ENCODE data around the gene CDHR2.

The CDHR2 gene

DNA sequence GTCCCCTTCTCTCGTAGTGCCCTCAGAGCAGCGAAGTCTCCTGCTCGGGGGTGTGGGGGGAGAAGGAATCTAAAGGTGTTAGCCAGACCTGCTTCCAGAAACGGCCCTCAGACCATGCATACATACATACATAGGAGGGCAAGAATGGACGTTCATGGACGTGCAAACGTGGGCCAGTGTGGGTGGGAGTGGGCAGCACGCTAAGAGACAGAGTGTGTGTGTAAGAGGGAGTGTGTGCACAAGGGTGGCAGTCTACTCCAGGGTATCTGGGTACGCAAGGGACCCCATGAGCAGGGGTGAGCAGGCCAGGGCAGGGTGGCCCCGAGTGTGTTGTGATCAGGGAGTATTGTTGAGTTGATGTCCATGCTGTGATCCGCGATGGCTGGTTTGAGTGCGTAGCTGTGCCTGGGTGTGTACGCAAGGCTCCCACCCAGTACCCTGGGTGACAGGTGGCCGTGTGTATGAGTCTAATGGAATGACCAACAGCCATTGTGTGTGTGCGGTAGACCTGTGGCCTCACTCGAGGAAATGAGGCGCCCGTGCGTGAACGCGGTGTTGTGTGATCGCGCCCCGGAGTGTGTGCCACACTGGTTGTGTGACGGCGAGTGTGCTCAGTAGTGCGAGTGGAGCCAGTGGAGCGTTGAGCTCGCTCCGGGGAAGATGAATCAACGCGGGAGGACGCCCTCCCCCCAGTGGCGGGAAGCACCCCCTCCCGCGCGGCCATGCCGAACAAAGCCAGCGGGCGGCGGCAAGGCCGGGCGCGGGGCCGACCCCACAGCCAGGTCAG is 60.0 kb downstream of the CDHR2 start:
- peak overlapping the region; percentile 48 for H3K4me3 ChIP-seq (ENCODE audit: low read length)
- DNase-seq (ENCODE audit: low read depth, low spot score) = no peak

DNA sequence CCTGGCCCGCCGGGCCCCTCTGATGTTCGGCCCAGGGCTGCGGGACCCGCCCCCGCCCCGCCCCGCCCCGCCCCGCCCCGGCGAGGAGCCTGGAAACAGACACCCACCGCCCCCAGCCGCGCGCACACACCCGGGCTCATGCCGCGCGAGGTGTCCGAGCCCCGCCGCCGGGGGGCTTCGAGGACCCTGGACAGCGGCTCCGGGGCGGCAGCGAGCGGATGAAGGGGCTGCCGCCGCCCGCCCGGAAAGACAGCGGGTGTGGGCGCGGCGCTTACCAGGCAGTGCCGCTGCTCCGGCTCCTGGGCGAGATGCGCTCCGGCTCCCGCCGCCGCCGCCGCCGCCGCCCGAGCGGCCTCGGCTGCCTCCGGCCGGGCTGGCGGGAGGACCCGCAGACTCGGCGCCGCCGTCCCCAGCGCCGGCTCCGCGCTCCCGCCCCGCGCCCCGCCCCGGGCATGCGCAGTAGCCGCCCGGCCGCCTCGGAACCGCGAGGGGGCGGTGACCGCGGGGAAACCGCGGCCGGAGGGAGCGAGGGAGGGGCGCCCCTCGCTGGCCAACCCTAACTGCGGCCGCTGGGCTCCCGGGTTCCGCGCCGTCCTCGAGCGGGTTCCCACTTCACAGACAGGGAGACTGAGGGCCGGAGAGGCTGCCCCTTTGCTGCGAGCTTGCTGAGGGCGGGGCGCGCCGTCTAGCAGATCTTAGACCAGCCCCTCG is 60.7 kb downstream of the CDHR2 start, which contains the start of gene GPRIN1:
Gene GPRIN1, minus strand, starts transcription at position 433 of the 711 bp plus-strand sequence. CDS start 10,322 bp downstream, outside the sequence.
- peak within 1 kb of the TSS; percentile 55 for H3K4me3 ChIP-seq (ENCODE audit: low read length)
- no peak for DNase-seq (ENCODE audit: low read depth, low spot score)

DNA sequence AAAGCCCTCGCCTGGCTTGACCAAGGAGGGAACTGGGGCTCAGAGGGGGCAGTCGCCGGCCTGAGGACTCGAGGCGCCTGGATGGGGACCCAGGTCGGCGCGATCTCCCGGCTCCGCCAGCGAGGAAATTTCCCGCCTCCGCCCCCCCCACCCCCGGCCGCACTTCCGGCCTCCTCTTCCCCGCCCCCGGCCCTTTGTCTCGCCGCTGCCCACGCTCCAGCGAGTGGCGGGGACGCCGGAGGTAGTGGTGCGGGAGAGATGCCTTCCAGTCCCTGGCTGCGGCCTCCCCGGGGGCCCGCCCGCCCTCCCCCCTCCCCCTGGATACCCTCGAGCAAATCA is 61.3 kb downstream of the CDHR2 start:
- H3K4me3 ChIP-seq (ENCODE audit: low read length) = peak overlapping the region; percentile 55
- no peak for DNase-seq (ENCODE audit: low read depth, low spot score)

GRCh38 chr5:176611435-176611834 is 62.3 kb downstream of the CDHR2 start:
- DNase-seq (ENCODE audit: low read depth, low spot score) = peak; percentile 43
- H3K4me3 ChIP-seq (ENCODE audit: low read length) = no peak overlapping the region

GRCh38 chr5:176612008-176612407 is 62.9 kb downstream of the CDHR2 start:
- H3K4me3 ChIP-seq (ENCODE audit: low read length) = no peak overlapping the region
- no peak for DNase-seq (ENCODE audit: low read depth, low spot score)

DNA sequence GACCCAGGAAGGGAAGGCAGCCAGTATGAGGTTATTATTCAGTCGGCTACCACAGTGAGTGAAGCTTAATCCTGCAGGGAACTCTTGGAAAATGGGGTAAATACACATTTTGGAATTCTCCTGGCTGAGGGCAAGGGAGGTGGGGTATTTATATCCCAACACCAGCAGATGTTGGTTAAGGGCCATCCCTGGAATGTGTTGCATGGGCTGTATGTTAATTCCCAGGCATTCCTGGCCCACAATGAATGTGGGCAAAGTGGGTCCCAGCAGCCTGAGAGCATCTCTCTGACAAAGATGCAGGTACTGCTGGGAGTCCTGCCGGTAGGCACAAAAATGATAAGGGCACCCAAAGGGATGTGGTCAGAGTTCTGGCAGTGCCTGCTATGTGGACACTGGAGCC is 63.7 kb downstream of the CDHR2 start:
- no peak for DNase-seq (ENCODE audit: low read depth, low spot score)
- no peak overlapping the region for H3K4me3 ChIP-seq (ENCODE audit: low read length)

DNA sequence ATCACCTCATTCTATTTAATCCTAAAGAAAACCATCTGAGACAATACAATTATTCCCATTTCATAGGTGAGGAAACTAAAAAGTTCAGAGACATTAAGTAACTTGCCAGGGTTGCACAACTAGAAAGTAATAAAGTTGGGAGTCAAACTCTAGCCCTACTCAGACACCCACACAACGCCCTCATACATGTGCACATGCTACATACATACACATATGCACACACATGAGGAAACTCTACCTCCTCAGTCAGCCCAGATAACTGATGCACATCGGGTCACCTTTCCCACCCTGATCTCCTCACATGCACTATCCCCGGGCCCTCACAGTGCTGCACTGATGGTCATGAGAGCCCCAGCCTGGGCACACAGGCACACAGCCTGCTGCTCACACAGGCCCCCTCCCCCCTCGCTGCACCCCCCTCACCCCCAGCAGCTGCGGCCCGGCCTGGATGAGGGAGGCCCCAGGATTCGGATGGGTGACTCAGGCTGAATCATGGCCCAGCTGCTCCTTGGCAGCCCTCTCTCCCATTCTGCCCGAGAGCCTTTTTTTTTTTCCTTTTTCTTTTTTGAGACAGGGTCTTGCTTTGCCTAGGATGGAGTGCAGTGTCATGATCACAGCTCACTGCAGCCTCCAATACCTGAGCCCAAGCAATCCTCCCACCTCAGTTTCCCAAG is 65.8 kb downstream of the CDHR2 start:
- DNase-seq (ENCODE audit: low read depth, low spot score) = no peak
- no peak overlapping the region for H3K4me3 ChIP-seq (ENCODE audit: low read length)

DNA sequence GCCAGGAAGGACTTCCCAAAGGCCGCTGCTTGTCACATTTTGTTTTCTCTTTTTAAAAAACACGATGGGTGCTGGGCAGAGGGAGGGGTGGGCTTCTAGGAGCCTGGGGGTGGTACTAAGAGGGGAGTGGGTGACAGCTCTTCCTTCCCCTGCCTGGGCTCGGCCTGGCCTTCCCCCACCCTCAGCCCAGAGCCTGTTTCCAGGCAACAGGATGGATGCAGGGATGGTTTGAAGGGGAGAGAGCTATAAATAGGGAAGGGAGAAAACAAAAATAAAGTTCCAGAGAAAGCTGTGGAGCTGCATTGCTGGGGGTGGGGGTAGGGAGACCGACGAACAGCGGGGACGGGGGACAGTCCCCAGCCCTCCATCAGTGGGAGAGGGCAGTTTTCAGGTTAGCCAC is 67.4 kb downstream of the CDHR2 start:
- H3K4me3 ChIP-seq (ENCODE audit: low read length) = no peak overlapping the region
- DNase-seq (ENCODE audit: low read depth, low spot score) = no peak

DNA sequence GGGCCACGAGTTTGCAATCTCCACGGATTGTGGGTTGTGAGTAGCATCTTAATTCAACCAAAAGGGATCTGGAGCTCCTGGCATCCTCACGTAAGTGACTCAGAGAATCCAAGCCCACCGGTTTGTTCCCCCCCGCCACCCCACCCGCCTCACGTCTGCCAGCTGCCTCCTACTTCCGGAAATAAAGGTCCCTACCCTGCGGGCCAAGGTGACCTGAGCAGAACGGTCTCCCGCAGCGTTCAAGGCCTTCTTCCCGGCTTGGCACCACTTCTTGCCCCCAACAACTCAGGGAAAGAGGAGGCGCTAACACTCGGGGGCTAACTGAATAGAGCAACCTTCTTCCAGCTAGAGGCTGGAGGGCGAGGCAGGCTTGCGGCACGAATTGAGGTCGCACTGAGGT is 69.6 kb downstream of the CDHR2 start:
- no peak for DNase-seq (ENCODE audit: low read depth, low spot score)
- no peak overlapping the region for H3K4me3 ChIP-seq (ENCODE audit: low read length)

DNA sequence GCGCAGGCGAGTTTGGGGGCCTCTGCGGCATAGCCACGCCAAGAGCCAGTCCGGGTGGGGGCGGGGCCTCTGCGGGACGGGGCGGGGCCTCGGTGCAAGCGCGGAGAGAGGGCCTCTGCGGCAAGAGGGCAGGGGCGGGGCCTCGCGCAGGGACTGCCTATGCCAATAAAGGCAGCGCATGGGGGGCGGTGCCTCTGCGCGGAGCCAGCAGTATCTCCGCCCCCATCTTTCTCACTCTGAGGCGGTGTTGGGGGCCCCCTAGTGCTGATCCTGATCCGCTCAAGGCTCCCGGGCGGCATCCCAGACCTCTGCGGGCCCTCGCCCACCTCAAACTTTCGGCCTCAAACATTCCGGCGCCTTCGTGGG is 70.0 kb downstream of the CDHR2 start:
- DNase-seq (ENCODE audit: low read depth, low spot score) = no peak
- H3K4me3 ChIP-seq (ENCODE audit: low read length) = no peak overlapping the region

DNA sequence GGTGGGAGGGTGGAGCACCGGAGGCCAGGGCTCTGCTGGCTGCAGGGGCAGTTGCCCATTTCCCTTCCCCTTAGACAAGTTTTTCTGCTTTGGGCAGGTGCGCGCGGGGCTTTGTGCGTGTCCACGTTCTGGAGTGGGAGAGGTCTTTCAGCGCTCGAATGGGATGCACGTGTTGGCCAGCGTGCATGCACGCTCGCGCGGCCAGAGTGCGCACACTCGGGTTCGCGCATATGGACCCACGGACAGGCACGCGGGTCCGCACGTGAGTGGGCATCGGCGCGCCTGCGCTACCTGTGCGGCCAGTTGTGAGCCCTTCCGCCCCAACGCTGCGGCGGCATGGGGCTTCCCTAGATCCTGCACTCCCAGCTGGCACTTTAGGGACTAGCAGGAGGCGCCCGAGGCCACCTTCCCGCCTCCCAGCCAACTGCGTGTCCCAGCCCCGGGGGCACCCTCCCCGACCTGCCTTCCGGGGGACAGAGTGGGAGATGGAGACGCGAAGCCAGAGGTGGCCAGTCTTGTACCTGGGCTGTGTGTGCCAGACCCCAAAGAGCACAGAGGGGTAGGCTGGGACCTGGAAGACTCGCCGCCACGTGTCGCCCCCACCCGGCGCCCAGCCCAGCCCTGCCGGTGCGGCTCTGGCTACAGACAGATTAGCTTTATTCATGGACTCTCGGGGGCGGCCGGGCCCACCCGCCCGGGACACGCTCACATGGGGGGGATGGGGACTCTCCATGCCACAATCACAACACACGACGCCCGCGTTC is 70.6 kb downstream of the CDHR2 start:
- H3K4me3 ChIP-seq (ENCODE audit: low read length) = no peak overlapping the region
- no peak for DNase-seq (ENCODE audit: low read depth, low spot score)

GRCh38 chr5:176620333-176620981 is 71.3 kb downstream of the CDHR2 start:
- H3K4me3 ChIP-seq (ENCODE audit: low read length) = no peak overlapping the region
- DNase-seq (ENCODE audit: low read depth, low spot score) = no peak

- no peak overlapping the region for H3K4me3 ChIP-seq (ENCODE audit: low read length)
- no peak for DNase-seq (ENCODE audit: low read depth, low spot score)
These were observed 72.5 kb downstream of the CDHR2 start for GRCh38 chr5:176621661-176622079.

DNA sequence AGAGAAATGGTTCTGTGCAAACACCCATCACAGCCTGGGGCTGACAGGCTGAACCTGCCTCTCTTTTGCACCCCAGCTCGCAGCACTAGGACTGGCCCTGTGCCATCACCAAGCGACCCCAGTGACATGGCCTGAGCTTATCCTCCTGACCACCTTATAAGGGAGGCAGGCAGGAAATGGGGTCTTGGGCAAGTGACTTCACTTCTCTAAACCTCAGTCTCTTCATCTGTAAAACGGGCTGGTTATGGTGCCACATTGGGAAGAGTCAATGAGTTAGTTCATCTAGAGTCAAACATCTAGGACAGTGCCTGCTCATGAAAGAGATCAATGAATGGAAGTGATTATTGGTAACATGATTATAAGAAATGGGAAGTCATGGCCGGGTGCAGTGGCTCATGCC is 75.0 kb downstream of the CDHR2 start:
- DNase-seq (ENCODE audit: low read depth, low spot score) = no peak
- no peak overlapping the region for H3K4me3 ChIP-seq (ENCODE audit: low read length)

GRCh38 chr5:176624938-176625337 is 75.8 kb downstream of the CDHR2 start:
- no peak overlapping the region for H3K4me3 ChIP-seq (ENCODE audit: low read length)
- DNase-seq (ENCODE audit: low read depth, low spot score) = no peak

GRCh38 chr5:176625512-176625911 is 76.4 kb downstream of the CDHR2 start:
- no peak for DNase-seq (ENCODE audit: low read depth, low spot score)
- no peak overlapping the region for H3K4me3 ChIP-seq (ENCODE audit: low read length)

GRCh38 chr5:176625966-176626875 is 77.1 kb downstream of the CDHR2 start:
- no peak overlapping the region for H3K4me3 ChIP-seq (ENCODE audit: low read length)
- no peak for DNase-seq (ENCODE audit: low read depth, low spot score)

DNA sequence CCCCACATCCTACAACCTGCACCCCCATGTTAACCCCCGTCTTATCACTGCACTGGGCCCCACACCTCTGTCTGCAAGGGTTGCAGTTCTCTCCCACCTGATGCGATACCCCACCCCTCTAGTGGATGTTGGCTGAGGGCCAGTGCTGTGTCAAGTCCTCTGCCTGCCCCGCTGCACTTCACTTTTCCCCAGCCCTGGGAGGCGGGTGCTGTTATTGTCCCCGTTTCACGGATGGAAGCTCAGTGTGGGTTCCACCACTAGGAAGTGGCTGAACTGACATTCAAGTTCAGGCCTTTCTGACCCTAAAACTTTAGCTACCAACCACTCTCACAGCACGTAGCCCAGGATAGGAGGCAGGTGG is 77.7 kb downstream of the CDHR2 start:
- H3K4me3 ChIP-seq (ENCODE audit: low read length) = no peak overlapping the region
- DNase-seq (ENCODE audit: low read depth, low spot score) = no peak

Data from Jurkat, Clone E6-1 (cell line).